ENCODE measurements around the gene HPSE2. TPM values are rescaled to one million over a fixed set of nuclear protein-coding genes. Genes with fewer than 3 reads are reported as not detected.

HPSE2 gene
- total RNA-seq, 2 experiments from 2014 or later = not detected

GRCh38 chr10:98778277-98778759, 457.3 kb downstream of the HPSE2 start:
- H3K4me1 Mint-ChIP-seq (ENCODE audit: low read depth) = no peaks in the 10 kb centered on the region
- ATAC-seq (no peak), DNase-seq (no peak)
- H3K27ac Mint-ChIP-seq = no peak overlapping the region
- no peak for TF ChIP-seq CTCF (IDR thresholded peaks at IDR 0.05)
- no peaks in the 10 kb centered on the region for H3K9me3 Mint-ChIP-seq
- ChIA-PET CTCF (no interaction called here), POLR2A (no interaction called here)
- intact Hi-C loops (cut with micrococcal nuclease) = no loop called here
- no peak overlapping the region for H3K4me3 Mint-ChIP-seq
- H3K27me3 Mint-ChIP-seq = peaks cover 2% of the 10 kb centered on the region
- no peaks in the 10 kb centered on the region for H3K36me3 Mint-ChIP-seq (ENCODE audit: low read depth)

GRCh38 chr10:98758463-98758862, 477.2 kb downstream of the HPSE2 start:
- Mint-ChIP-seq H3K4me1 (ENCODE audit: low read depth) (no peaks in the 10 kb centered on the region), H3K36me3 (ENCODE audit: low read depth) (no peaks in the 10 kb centered on the region), H3K9me3 (peaks cover 4% of the 10 kb centered on the region), H3K27me3 (no peaks in the 10 kb centered on the region), H3K4me3 (no peak overlapping the region), H3K27ac (no peak overlapping the region)
- ChIA-PET POLR2A (interaction anchor here (0.6 kb wide), 1 partner anchor 126 kb away, joined by 3 read pairs; no protein-coding TSS in a partner anchor), CTCF (no interaction called here)
- TF ChIP-seq CTCF (IDR thresholded peaks at IDR 0.05) = no peak
- DNase-seq (no peak), ATAC-seq (no peak)
- intact Hi-C loops (cut with micrococcal nuclease) = no loop called here

GRCh38 chr10:98748298-98748697, 487.4 kb downstream of the HPSE2 start:
- no peak overlapping the region for H3K27ac Mint-ChIP-seq
- no peak overlapping the region for H3K4me3 Mint-ChIP-seq
- no peaks in the 10 kb centered on the region for H3K4me1 Mint-ChIP-seq (ENCODE audit: low read depth)
- ChIA-PET POLR2A (no interaction called here), CTCF (interaction anchor here (0.7 to 1.5 kb wide), 2 partner anchors 13 to 121 kb away, joined by 3 to 7 read pairs; no protein-coding TSS in a partner anchor)
- no peak for ATAC-seq
- H3K27me3 Mint-ChIP-seq = peaks cover 6% of the 10 kb centered on the region
- no peaks in the 10 kb centered on the region for H3K36me3 Mint-ChIP-seq (ENCODE audit: low read depth)
- intact Hi-C loops (cut with micrococcal nuclease) = no loop called here
- peak; percentile 10 for DNase-seq
- H3K9me3 Mint-ChIP-seq = peaks cover 5% of the 10 kb centered on the region
- TF ChIP-seq CTCF (IDR thresholded peaks at IDR 0.05) = peak; percentile 41

- POLR2A ChIA-PET = no interaction called here
- ATAC-seq (no peak), DNase-seq (no peak)
- Mint-ChIP-seq H3K9me3 (no peaks in the 10 kb centered on the region), H3K27me3 (peaks cover 6% of the 10 kb centered on the region), H3K36me3 (ENCODE audit: low read depth) (no peaks in the 10 kb centered on the region), H3K4me1 (ENCODE audit: low read depth) (no peaks in the 10 kb centered on the region), H3K27ac (no peak overlapping the region), H3K4me3 (no peak overlapping the region)
- TF ChIP-seq CTCF (IDR thresholded peaks at IDR 0.05) = no peak
- CTCF ChIA-PET = no interaction called here
- intact Hi-C loops (cut with micrococcal nuclease) = no loop called here
These were observed 490.0 kb downstream of the HPSE2 start for GRCh38 chr10:98745645-98746044.

- Mint-ChIP-seq H3K4me3 (no peak overlapping the region), H3K27ac (no peak overlapping the region), H3K9me3 (no peaks in the 10 kb centered on the region), H3K36me3 (ENCODE audit: low read depth) (no peaks in the 10 kb centered on the region), H3K27me3 (peaks cover 8% of the 10 kb centered on the region), H3K4me1 (ENCODE audit: low read depth) (no peaks in the 10 kb centered on the region)
- TF ChIP-seq CTCF (IDR thresholded peaks at IDR 0.05) = no peak
- ChIA-PET CTCF (no interaction called here), POLR2A (no interaction called here)
- no peak for DNase-seq
- intact Hi-C loops (cut with micrococcal nuclease) = no loop called here
- no peak for ATAC-seq
These were observed 515.1 kb downstream of the HPSE2 start for GRCh38 chr10:98720551-98720950.
